Mesenchymal stem cell (in vitro differentiated cells and primary cell): Measurements from ENCODE around the gene TLX3.
A peak's percentile ranks its signal among the peaks of the same experiment; 100 is the strongest.

ENCODE experiments used
- DNase-seq: peaks from one replicate; pipeline ENCODE4 v3.0.0-alpha.2; 2013
- H2AFZ ChIP-seq: one replicate; pipeline ENCODE4 v1.6.1; 2013; ENCODE audit warnings: low read depth, mild to moderate bottlenecking, control low read depth, inconsistent platforms, low read length, moderate library complexity
- H2AK5ac ChIP-seq: 2 replicates; pipeline ENCODE4 v1.6.1; 2013; ENCODE audit warnings: low read length, moderate library complexity, mild to moderate bottlenecking, inconsistent platforms; ENCODE audit not compliant: severe bottlenecking
- H2BK120ac ChIP-seq: one replicate; pipeline ENCODE4 v1.6.1; 2013; ENCODE audit warnings: low read depth, mild to moderate bottlenecking, inconsistent platforms, low read length, moderate library complexity
- H2BK12ac ChIP-seq, 2 experiments: one replicate each; pipeline ENCODE4 v1.6.1; 2013; ENCODE audit warnings: inconsistent platforms in 2 of 2, low read length in 2 of 2, mild to moderate bottlenecking in 2 of 2, moderate library complexity in 2 of 2, control low read depth in 1 of 2
- H2BK15ac ChIP-seq: one replicate; pipeline ENCODE4 v1.6.1; 2013; ENCODE audit warnings: mild to moderate bottlenecking, low read depth, inconsistent platforms; ENCODE audit not compliant: poor library complexity, severe bottlenecking
- H2BK5ac ChIP-seq: 2 replicates; pipeline ENCODE4 v1.6.1; 2013; ENCODE audit warnings: low read depth, mild to moderate bottlenecking, low read length, control low read depth, inconsistent platforms; ENCODE audit not compliant: poor library complexity, severe bottlenecking
- H3K14ac ChIP-seq, 2 experiments: one replicate each; pipeline ENCODE4 v1.6.1; 2013; ENCODE audit warnings: inconsistent platforms in 2 of 2, low read length in 2 of 2, control low read depth in 1 of 2, mild to moderate bottlenecking in 1 of 2, moderate library complexity in 1 of 2
- H3K18ac ChIP-seq, 2 experiments: one replicate each; pipeline ENCODE4 v1.6.1; 2013; ENCODE audit warnings: inconsistent platforms in 2 of 2, low read length in 2 of 2, control low read depth in 1 of 2, low read depth in 1 of 2, mild to moderate bottlenecking in 1 of 2
- H3K23ac ChIP-seq, 2 experiments: one replicate each; pipeline ENCODE4 v1.6.1; 2013; ENCODE audit warnings: inconsistent platforms in 2 of 2, low read length in 2 of 2, mild to moderate bottlenecking in 2 of 2, moderate library complexity in 2 of 2, control low read depth in 1 of 2
- H3K27ac ChIP-seq: 2 replicates; pipeline ENCODE4 v1.5.1; 2013; ENCODE audit warnings: mild to moderate bottlenecking, moderate library complexity, low read length, control low read depth, inconsistent platforms; ENCODE audit not compliant: poor library complexity, severe bottlenecking
- H3K27me3 ChIP-seq, 2 experiments: 2 replicates each; pipeline versions ENCODE4 v1.6.1 to v1.7.0; 2013; ENCODE audit warnings: low read length in 2 of 2, mild to moderate bottlenecking in 2 of 2, moderate library complexity in 2 of 2, control low read depth in 1 of 2, inconsistent platforms in 1 of 2; ENCODE audit not compliant: control insufficient read depth in 1 of 2, insufficient read depth in 1 of 2
- H3K36me3 ChIP-seq, 2 experiments: 2 replicates each; pipeline versions ENCODE4 v1.6.1 to v1.7.0; 2013; ENCODE audit warnings: low read length in 2 of 2, control low read depth in 1 of 2, inconsistent platforms in 1 of 2, low read depth in 1 of 2, mild to moderate bottlenecking in 1 of 2; ENCODE audit not compliant: insufficient read depth in 2 of 2, control insufficient read depth in 1 of 2
- H3K4ac ChIP-seq, 2 experiments: one replicate each; pipeline ENCODE4 v1.6.1; 2013; ENCODE audit warnings: inconsistent platforms in 2 of 2, low read length in 2 of 2, mild to moderate bottlenecking in 2 of 2, moderate library complexity in 2 of 2, control low read depth in 1 of 2, low read depth in 1 of 2
- H3K4me1 ChIP-seq: 2 replicates; pipeline ENCODE4 v1.6.1; 2013; ENCODE audit warnings: low read depth, low read length, control low read depth; ENCODE audit not compliant: control insufficient read depth, insufficient read depth
- H3K4me2 ChIP-seq: 2 replicates; pipeline ENCODE4 v1.6.1; 2013; ENCODE audit warnings: low read length, mild to moderate bottlenecking, inconsistent platforms; ENCODE audit not compliant: poor library complexity, severe bottlenecking
- H3K4me3 ChIP-seq, 2 experiments: 2 replicates each; pipeline versions ENCODE4 v1.5.1 to v1.7.0; 2013; ENCODE audit warnings: low read length in 2 of 2, mild to moderate bottlenecking in 2 of 2, control low read depth in 1 of 2, low read depth in 1 of 2; ENCODE audit not compliant: insufficient read depth in 1 of 2
- H3K79me1 ChIP-seq: replicated peaks from 2 replicates; pipeline ENCODE4 v1.6.1; 2013; ENCODE audit warnings: mild to moderate bottlenecking, control low read depth, low read length, inconsistent platforms; ENCODE audit not compliant: poor library complexity, severe bottlenecking
- H3K9ac ChIP-seq: 2 replicates; pipeline ENCODE4 v1.7.0; 2013; ENCODE audit warnings: mild to moderate bottlenecking, low read length, moderate library complexity
- H3K9me3 ChIP-seq: 2 replicates; pipeline ENCODE4 v1.7.0; 2013; ENCODE audit warnings: mild to moderate bottlenecking, low read length; ENCODE audit not compliant: control insufficient read depth
- H4K8ac ChIP-seq: one replicate; pipeline ENCODE4 v1.6.1; 2013; ENCODE audit warnings: inconsistent platforms, mild to moderate bottlenecking, low read length, moderate library complexity
- H4K91ac ChIP-seq: one replicate; pipeline ENCODE4 v1.6.1; 2013; ENCODE audit warnings: mild to moderate bottlenecking, low read length, inconsistent platforms
- WGBS: methylation state at CpG from one replicate; pipeline ENCODE4 v1.1.7; 2013; ENCODE audit warnings: mixed read lengths; 5-methylcytosine and 5-hydroxymethylcytosine counted together

Gene TLX3

GRCh38 chr5:171300358-171300757 lies 8.7 kb upstream of the TLX3 start:
- no peak overlapping the region for H3K14ac ChIP-seq
- no peak overlapping the region for H2AFZ ChIP-seq
- H3K9me3 ChIP-seq = no peaks in the 10 kb centered on the region
- H3K27me3 ChIP-seq = peaks cover 15 to 46% of the 10 kb centered on the region in 2 experiments
- no peak overlapping the region for H3K4me3 ChIP-seq
- no peak for DNase-seq
- no peak overlapping the region for H3K27ac ChIP-seq
- no peak overlapping the region for H3K23ac ChIP-seq
- no peak overlapping the region for H3K4ac ChIP-seq
- H2BK5ac ChIP-seq = no peak overlapping the region
- H2BK15ac ChIP-seq = no peak overlapping the region
- H2AK5ac ChIP-seq = no peak overlapping the region
- no peak overlapping the region for H3K18ac ChIP-seq
- H3K79me1 ChIP-seq = no peaks in the 10 kb centered on the region
- no peak overlapping the region for H4K91ac ChIP-seq
- 97% methylated on average over 7 of the region's 7 CpGs for WGBS
- no peak overlapping the region for H4K8ac ChIP-seq
- H3K36me3 ChIP-seq = peaks cover 0 to 3% of the 10 kb centered on the region in 2 experiments
- H2BK12ac ChIP-seq = no peak overlapping the region
- no peak overlapping the region for H3K9ac ChIP-seq
- H2BK120ac ChIP-seq = no peak overlapping the region
- H3K4me2 ChIP-seq = no peak overlapping the region
- peaks cover 2% of the 10 kb centered on the region for H3K4me1 ChIP-seq

- Histone ChIP-seq H2BK15ac (no peak overlapping the region), H3K18ac (no peak overlapping the region), H4K8ac (no peak overlapping the region), H3K27ac (no peak overlapping the region), H3K23ac (no peak overlapping the region), H2AK5ac (no peak overlapping the region), H3K36me3 (no peaks in the 10 kb centered on the region), H2AFZ (no peak overlapping the region), H3K9ac (no peak overlapping the region), H4K91ac (no peak overlapping the region), H3K4me1 (peaks cover 24% of the 10 kb centered on the region), H3K27me3 (peaks cover 69 to 89% of the 10 kb centered on the region in 2 experiments), H3K9me3 (no peaks in the 10 kb centered on the region), H3K14ac (no peak overlapping the region), H3K79me1 (no peaks in the 10 kb centered on the region), H3K4ac (no peak overlapping the region), H3K4me3 (no peak overlapping the region), H3K4me2 (no peak overlapping the region), H2BK120ac (no peak overlapping the region), H2BK12ac (no peak overlapping the region), H2BK5ac (no peak overlapping the region)
- WGBS = 81% methylated on average over 6 of the region's 6 CpGs
- DNase-seq = no peak
Observed at GRCh38 chr5:171306166-171306565, 2.9 kb upstream of the TLX3 start.

GRCh38 chr5:171306781-171307591 lies 2.1 kb upstream of the TLX3 start:
- H3K4me1 ChIP-seq = peaks cover 30% of the 10 kb centered on the region
- no peak overlapping the region for H3K4ac ChIP-seq
- peaks cover 74 to 93% of the 10 kb centered on the region in 2 experiments for H3K27me3 ChIP-seq
- H4K91ac ChIP-seq = no peak overlapping the region
- no peak overlapping the region for H2BK12ac ChIP-seq
- H3K36me3 ChIP-seq = no peaks in the 10 kb centered on the region
- H4K8ac ChIP-seq = no peak overlapping the region
- no peak overlapping the region for H2BK5ac ChIP-seq
- no peak overlapping the region for H2AFZ ChIP-seq
- H3K4me2 ChIP-seq = no peak overlapping the region
- DNase-seq = no peak
- no peak overlapping the region for H3K27ac ChIP-seq
- 25% methylated on average over 7 of the region's 10 CpGs for WGBS
- no peak overlapping the region for H3K14ac ChIP-seq
- no peak overlapping the region for H2AK5ac ChIP-seq
- no peak overlapping the region for H2BK15ac ChIP-seq
- no peak overlapping the region for H3K18ac ChIP-seq
- no peak overlapping the region for H3K9ac ChIP-seq
- H3K4me3 ChIP-seq = no peak overlapping the region
- H2BK120ac ChIP-seq = no peak overlapping the region
- no peaks in the 10 kb centered on the region for H3K79me1 ChIP-seq
- peak overlapping the region in 1 of 2 experiments; percentile 28 for H3K23ac ChIP-seq
- H3K9me3 ChIP-seq = no peaks in the 10 kb centered on the region

- H3K27ac ChIP-seq = no peak overlapping the region
- no peak overlapping the region for H2BK5ac ChIP-seq
- no peak overlapping the region for H2BK15ac ChIP-seq
- H3K4me2 ChIP-seq = peak overlapping the region; percentile 39
- H2BK12ac ChIP-seq = no peak overlapping the region
- peaks cover 84 to 95% of the 10 kb centered on the region in 2 experiments for H3K27me3 ChIP-seq
- H2BK120ac ChIP-seq = no peak overlapping the region
- H3K9me3 ChIP-seq = no peaks in the 10 kb centered on the region
- H3K18ac ChIP-seq = no peak overlapping the region
- no peak overlapping the region for H4K91ac ChIP-seq
- no peak overlapping the region for H2AK5ac ChIP-seq
- no peak overlapping the region for H3K9ac ChIP-seq
- 24% methylated on average over 42 of the region's 42 CpGs for WGBS
- H3K79me1 ChIP-seq = no peaks in the 10 kb centered on the region
- H3K36me3 ChIP-seq = no peaks in the 10 kb centered on the region
- H3K4ac ChIP-seq = no peak overlapping the region
- no peak overlapping the region for H4K8ac ChIP-seq
- no peak overlapping the region for H3K23ac ChIP-seq
- H3K4me1 ChIP-seq = peaks cover 37% of the 10 kb centered on the region
- DNase-seq = no peak
- no peak overlapping the region for H2AFZ ChIP-seq
- H3K4me3 ChIP-seq = no peak overlapping the region
- H3K14ac ChIP-seq = no peak overlapping the region
Observed at GRCh38 chr5:171307789-171308452, 1.1 kb upstream of the TLX3 start.
